Measurements from ENCODE around the gene CYTH2.

DNA sequence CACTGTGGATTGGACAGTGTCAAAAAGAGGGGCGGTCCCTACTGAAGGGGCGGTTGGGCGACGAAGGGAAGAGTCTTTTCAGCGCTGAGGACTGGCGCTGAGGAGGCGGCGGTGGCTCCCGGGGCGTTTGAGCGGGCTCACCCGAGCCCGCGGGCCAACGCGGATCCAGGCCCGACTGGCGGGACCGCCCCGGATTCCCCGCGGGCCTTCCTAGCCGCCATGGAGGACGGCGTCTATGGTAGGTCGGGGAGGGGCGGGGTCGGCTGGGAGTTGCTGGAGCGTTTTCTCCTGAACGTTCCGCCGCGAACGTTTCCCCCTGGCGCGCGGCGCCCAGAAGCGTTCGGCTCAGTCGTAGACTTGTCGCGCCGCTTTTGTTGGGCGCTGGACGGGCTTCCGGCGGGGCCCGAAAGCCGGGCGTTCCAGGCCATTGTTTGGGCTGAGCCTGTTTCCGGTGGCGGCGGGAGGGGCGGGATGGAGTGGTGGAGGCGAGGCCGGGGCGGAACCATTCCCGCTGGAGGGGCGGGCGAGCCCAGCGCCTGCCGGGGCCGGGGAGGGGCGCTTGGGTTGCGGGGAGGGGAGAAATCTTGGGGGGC lies at the start of gene CYTH2:
- no peak for TF ChIP-seq ZFX (IDR thresholded peaks at IDR 0.05; ENCODE audit: borderline replicate concordance)
- TF ChIP-seq, protein P1, sequence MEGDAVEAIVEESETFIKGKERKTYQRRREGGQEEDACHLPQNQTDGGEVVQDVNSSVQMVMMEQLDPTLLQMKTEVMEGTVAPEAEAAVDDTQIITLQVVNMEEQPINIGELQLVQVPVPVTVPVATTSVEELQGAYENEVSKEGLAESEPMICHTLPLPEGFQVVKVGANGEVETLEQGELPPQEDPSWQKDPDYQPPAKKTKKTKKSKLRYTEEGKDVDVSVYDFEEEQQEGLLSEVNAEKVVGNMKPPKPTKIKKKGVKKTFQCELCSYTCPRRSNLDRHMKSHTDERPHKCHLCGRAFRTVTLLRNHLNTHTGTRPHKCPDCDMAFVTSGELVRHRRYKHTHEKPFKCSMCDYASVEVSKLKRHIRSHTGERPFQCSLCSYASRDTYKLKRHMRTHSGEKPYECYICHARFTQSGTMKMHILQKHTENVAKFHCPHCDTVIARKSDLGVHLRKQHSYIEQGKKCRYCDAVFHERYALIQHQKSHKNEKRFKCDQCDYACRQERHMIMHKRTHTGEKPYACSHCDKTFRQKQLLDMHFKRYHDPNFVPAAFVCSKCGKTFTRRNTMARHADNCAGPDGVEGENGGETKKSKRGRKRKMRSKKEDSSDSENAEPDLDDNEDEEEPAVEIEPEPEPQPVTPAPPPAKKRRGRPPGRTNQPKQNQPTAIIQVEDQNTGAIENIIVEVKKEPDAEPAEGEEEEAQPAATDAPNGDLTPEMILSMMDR (IDR thresholded peaks at IDR 0.05) = no peak
